SK-N-SH (cell line): ENCODE data around the gene LLGL1. TPM values are rescaled to one million over a fixed set of nuclear protein-coding genes. Genes with fewer than 3 reads are reported as not detected.

Experiments
- CTCF ChIA-PET: fragments of 300-600, 350-600 bp; formaldehyde crosslinking; extraction: SDS; loops from one replicate; lab custom pipeline; 2021; lab: Yijun Ruan, JAX
- POLR2A ChIA-PET: fragments of 350-600 bp; sonication (Branson Sonifier 250); formaldehyde crosslinking; extraction: SDS; loops from one replicate; lab custom pipeline; 2020; ENCODE audit warnings: antibody characterized with exemption, inconsistent platforms; lab: Yijun Ruan, JAX
- DNase-seq: peaks from one replicate; pipeline ENCODE4 v3.0.0; 2012
- H2AFZ ChIP-seq: fragments of 200-600 bp; sonication (generic); 2 replicates; pipeline ENCODE4 v1.8.1; 2016; ENCODE audit warnings: antibody characterized with exemption, mild to moderate bottlenecking, low read depth
- H3F3A ChIP-seq: fragments of 200-600 bp; sonication (generic); replicated peaks from 2 replicates; pipeline ENCODE3; 2016; ENCODE audit warnings: antibody characterized with exemption, mild to moderate bottlenecking; ENCODE audit not compliant: insufficient read depth
- H3K27ac ChIP-seq, 2 experiments: fragments of 200-500 bp in 1 of 2; fragments of 200-600 bp in 1 of 2; sonication (Bioruptor generic) in 1 of 2; sonication (generic), shearing (Covaris generic) in 1 of 2; 2 replicates each; pipeline versions ENCODE4 v1.5.1 to v1.6.1; 2014 to 2016; ENCODE audit warnings: low read depth in 2 of 2, inconsistent platforms in 1 of 2, low read length in 1 of 2, mild to moderate bottlenecking in 1 of 2, mixed read lengths in 1 of 2
- H3K27me3 ChIP-seq: fragments of 200-600 bp; sonication (generic), shearing (Covaris generic); 2 replicates; pipeline ENCODE4 v1.6.1; 2016; ENCODE audit warnings: mixed run types; ENCODE audit not compliant: insufficient read depth
- H3K36me3 ChIP-seq, 2 experiments: fragments of 200-500 bp in 1 of 2; fragments of 200-600 bp in 1 of 2; sonication (Bioruptor generic) in 1 of 2; sonication (generic) in 1 of 2; replicated peaks in 1 of 2; 2 replicates each; pipeline versions ENCODE3 to v1.5.1; 2014 to 2016; ENCODE audit warnings: low read length in 1 of 2, mild to moderate bottlenecking in 1 of 2; ENCODE audit not compliant: insufficient read depth in 2 of 2, control insufficient read depth in 1 of 2
- H3K4me1 ChIP-seq, 2 experiments: fragments of 200-500 bp in 1 of 2; fragments of 200-600 bp in 1 of 2; sonication (Bioruptor generic) in 1 of 2; sonication (generic), shearing (Covaris generic) in 1 of 2; 2 replicates each; pipeline versions ENCODE4 v1.5.1 to v1.6.1; 2014 to 2016; ENCODE audit warnings: low read depth in 1 of 2, low read length in 1 of 2, mixed run types in 1 of 2; ENCODE audit not compliant: insufficient read depth in 2 of 2, control insufficient read depth in 1 of 2
- H3K4me2 ChIP-seq: fragments of 200-600 bp; sonication (generic), shearing (Covaris generic); 2 replicates; pipeline ENCODE4 v1.6.1; 2017; ENCODE audit warnings: mixed run types
- H3K4me3 ChIP-seq, 2 experiments: fragments of 200-500 bp in 1 of 2; fragments of 200-600 bp in 1 of 2; sonication (Bioruptor generic) in 1 of 2; sonication (generic), shearing (Covaris generic) in 1 of 2; 2 replicates each; pipeline versions ENCODE4 v1.5.1 to v1.8.1; 2014 to 2016; ENCODE audit warnings: low read depth in 2 of 2, inconsistent platforms in 1 of 2, low read length in 1 of 2, mild to moderate bottlenecking in 1 of 2, mixed read lengths in 1 of 2, moderate library complexity in 1 of 2
- H3K79me2 ChIP-seq: fragments of 200-600 bp; sonication (generic); 2 replicates; pipeline ENCODE4 v1.8.1; 2017; ENCODE audit warnings: mild to moderate bottlenecking; ENCODE audit not compliant: insufficient read depth
- H3K9ac ChIP-seq: fragments of 200-600 bp; sonication (generic); 2 replicates; pipeline ENCODE4 v1.6.1; 2017; ENCODE audit warnings: mixed run types
- H3K9me2 ChIP-seq: fragments of 200-600 bp; sonication (generic); 2 replicates; pipeline ENCODE4 v1.6.1; 2017; ENCODE audit warnings: mixed run types
- H3K9me3 ChIP-seq: fragments of 200-600 bp; sonication (generic); 2 replicates; pipeline ENCODE4 v1.6.1; 2017; ENCODE audit warnings: mixed run types, mild to moderate bottlenecking, moderate library complexity
- H4K20me1 ChIP-seq: fragments of 200-600 bp; sonication (generic); 2 replicates; pipeline ENCODE4 v1.6.1; 2017; ENCODE audit warnings: mild to moderate bottlenecking, mixed run types; ENCODE audit not compliant: insufficient read depth
- CHD2 ChIP-seq: fragments of 150-350 bp; IDR thresholded peaks from 2 replicates; pipeline ENCODE4 v1.6.1; 2018; ENCODE audit warnings: low read length; ENCODE audit not compliant: partially characterized antibody
- FOSL2 ChIP-seq: IDR thresholded peaks from 2 replicates; pipeline ENCODE4 v1.4.0; 2012; ENCODE audit warnings: low read depth, mild to moderate bottlenecking, moderate library complexity, borderline replicate concordance
- NFIC ChIP-seq: IDR thresholded peaks from 2 replicates; pipeline ENCODE4 v1.4.0; 2012; ENCODE audit warnings: borderline replicate concordance
- RFX5 ChIP-seq: IDR thresholded peaks from 2 replicates; pipeline ENCODE4 v1.6.1; 2012; ENCODE audit warnings: mild to moderate bottlenecking, improper control_type of control experiment, low read length
- RXRA ChIP-seq: IDR thresholded peaks from 2 replicates; pipeline ENCODE4 v1.4.0; 2012; ENCODE audit warnings: low read depth, mild to moderate bottlenecking, borderline replicate concordance
- SIN3A ChIP-seq: IDR thresholded peaks from 2 replicates; pipeline ENCODE4 v1.6.1; 2012; ENCODE audit warnings: low read depth, mild to moderate bottlenecking, low read length, moderate library complexity, borderline replicate concordance
- TAF1 ChIP-seq: IDR thresholded peaks from 2 replicates; pipeline ENCODE4 v1.6.1; 2012; ENCODE audit warnings: low read depth, mild to moderate bottlenecking, low read length, moderate library complexity, borderline replicate concordance
- WGBS: methylation state at CpG from one replicate; pipeline ENCODE4 v1.1.6; 2017; ENCODE audit warnings: low lambda C conversion rate; 5-methylcytosine and 5-hydroxymethylcytosine counted together
- polyA plus RNA-seq, 3 experiments: library from polyadenylated mRNA; depleted of rRNA; stranded (reverse); fragments of >200 nt; gene quantifications; 2 replicates each; pipeline ENCODE4 v1.2.3, GENCODE V29; 2012
- TF ChIP-seq, protein P1 (sequence below): fragments of 200-600 bp; sonication (generic); IDR thresholded peaks from 2 replicates; pipeline ENCODE4 v1.6.1; 2017; ENCODE audit warnings: antibody characterized with exemption, mild to moderate bottlenecking, moderate library complexity
- TF ChIP-seq, protein P2 (sequence below): fragments of 150-350 bp; IDR thresholded peaks from 2 replicates; pipeline ENCODE4 v1.6.1; 2016; ENCODE audit warnings: mild to moderate bottlenecking, low read depth, low read length
- TF ChIP-seq, protein P3 (sequence below): fragments of 150-350 bp; IDR thresholded peaks from 2 replicates; pipeline ENCODE4 v1.6.1; 2017; ENCODE audit warnings: antibody characterized with exemption, low read length, low read depth, borderline replicate concordance
- TF ChIP-seq, protein P4 (sequence below): IDR thresholded peaks from 2 replicates; pipeline ENCODE4 v1.6.1; 2012; ENCODE audit warnings: mild to moderate bottlenecking, low read depth, low read length, moderate library complexity

The LLGL1 gene
- polyA plus RNA-seq, 1 of the 3 experiments (the other 2 are of a cell fraction): 31.4 TPM

DNA sequence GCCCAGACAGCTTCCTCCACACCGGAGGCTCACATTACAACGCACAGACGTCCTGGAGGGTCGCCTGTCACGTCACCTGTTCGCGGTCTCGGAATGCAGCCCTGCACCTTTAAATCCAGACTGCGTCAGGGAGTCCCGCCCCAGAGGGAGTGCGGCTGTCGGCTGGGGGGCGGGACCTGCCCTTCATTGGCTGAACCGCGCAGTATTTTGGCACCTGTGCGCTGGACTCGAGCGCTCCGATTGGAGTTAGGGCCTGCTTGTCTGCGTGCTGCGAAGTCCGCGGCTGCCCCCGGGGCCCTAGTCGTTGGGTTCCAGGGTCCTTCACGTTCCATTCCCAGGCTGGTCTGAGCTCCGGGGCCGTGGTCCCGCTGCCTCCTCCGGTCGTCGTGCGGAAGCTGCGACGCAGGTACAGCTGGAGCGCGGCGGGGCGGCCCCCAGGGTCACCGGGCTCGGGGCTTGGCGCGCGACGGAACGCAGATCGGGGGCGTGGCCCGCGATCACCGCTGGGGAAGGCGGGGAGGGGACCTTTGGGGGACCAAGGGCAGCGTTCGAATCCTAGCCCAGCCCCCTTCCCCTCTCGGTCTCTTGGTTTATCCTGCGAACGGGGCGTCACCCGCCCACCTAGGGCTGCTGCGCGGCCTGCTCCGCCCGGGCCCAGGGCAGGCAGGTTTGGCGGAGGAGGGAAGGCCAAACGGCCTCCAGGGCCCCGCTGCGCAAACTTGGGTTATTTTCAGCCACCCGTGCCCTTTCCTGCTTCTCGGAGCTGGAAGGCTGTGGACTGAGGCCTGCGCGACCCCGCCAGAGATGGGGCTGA lies 35.1 kb downstream of the LLGL1 start, which contains the start of gene MIEF2 (continued):
- TF ChIP-seq, protein P1, sequence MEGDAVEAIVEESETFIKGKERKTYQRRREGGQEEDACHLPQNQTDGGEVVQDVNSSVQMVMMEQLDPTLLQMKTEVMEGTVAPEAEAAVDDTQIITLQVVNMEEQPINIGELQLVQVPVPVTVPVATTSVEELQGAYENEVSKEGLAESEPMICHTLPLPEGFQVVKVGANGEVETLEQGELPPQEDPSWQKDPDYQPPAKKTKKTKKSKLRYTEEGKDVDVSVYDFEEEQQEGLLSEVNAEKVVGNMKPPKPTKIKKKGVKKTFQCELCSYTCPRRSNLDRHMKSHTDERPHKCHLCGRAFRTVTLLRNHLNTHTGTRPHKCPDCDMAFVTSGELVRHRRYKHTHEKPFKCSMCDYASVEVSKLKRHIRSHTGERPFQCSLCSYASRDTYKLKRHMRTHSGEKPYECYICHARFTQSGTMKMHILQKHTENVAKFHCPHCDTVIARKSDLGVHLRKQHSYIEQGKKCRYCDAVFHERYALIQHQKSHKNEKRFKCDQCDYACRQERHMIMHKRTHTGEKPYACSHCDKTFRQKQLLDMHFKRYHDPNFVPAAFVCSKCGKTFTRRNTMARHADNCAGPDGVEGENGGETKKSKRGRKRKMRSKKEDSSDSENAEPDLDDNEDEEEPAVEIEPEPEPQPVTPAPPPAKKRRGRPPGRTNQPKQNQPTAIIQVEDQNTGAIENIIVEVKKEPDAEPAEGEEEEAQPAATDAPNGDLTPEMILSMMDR: no peak
- TF ChIP-seq SIN3A: 0 out of 2 replicates have a peak, but pooled peaks have one; percentile 12
- TF ChIP-seq, protein P2, sequence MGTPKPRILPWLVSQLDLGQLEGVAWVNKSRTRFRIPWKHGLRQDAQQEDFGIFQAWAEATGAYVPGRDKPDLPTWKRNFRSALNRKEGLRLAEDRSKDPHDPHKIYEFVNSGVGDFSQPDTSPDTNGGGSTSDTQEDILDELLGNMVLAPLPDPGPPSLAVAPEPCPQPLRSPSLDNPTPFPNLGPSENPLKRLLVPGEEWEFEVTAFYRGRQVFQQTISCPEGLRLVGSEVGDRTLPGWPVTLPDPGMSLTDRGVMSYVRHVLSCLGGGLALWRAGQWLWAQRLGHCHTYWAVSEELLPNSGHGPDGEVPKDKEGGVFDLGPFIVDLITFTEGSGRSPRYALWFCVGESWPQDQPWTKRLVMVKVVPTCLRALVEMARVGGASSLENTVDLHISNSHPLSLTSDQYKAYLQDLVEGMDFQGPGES: peak; percentile 59
- TF ChIP-seq, protein P3, sequence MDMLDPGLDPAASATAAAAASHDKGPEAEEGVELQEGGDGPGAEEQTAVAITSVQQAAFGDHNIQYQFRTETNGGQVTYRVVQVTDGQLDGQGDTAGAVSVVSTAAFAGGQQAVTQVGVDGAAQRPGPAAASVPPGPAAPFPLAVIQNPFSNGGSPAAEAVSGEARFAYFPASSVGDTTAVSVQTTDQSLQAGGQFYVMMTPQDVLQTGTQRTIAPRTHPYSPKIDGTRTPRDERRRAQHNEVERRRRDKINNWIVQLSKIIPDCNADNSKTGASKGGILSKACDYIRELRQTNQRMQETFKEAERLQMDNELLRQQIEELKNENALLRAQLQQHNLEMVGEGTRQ: no peak
- peak; percentile 66 for TF ChIP-seq RFX5
- peak; percentile 17; the same call in 1 of the 2 replicates for TF ChIP-seq TAF1
- TF ChIP-seq, protein P4, sequence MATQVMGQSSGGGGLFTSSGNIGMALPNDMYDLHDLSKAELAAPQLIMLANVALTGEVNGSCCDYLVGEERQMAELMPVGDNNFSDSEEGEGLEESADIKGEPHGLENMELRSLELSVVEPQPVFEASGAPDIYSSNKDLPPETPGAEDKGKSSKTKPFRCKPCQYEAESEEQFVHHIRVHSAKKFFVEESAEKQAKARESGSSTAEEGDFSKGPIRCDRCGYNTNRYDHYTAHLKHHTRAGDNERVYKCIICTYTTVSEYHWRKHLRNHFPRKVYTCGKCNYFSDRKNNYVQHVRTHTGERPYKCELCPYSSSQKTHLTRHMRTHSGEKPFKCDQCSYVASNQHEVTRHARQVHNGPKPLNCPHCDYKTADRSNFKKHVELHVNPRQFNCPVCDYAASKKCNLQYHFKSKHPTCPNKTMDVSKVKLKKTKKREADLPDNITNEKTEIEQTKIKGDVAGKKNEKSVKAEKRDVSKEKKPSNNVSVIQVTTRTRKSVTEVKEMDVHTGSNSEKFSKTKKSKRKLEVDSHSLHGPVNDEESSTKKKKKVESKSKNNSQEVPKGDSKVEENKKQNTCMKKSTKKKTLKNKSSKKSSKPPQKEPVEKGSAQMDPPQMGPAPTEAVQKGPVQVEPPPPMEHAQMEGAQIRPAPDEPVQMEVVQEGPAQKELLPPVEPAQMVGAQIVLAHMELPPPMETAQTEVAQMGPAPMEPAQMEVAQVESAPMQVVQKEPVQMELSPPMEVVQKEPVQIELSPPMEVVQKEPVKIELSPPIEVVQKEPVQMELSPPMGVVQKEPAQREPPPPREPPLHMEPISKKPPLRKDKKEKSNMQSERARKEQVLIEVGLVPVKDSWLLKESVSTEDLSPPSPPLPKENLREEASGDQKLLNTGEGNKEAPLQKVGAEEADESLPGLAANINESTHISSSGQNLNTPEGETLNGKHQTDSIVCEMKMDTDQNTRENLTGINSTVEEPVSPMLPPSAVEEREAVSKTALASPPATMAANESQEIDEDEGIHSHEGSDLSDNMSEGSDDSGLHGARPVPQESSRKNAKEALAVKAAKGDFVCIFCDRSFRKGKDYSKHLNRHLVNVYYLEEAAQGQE: no peak

DNA sequence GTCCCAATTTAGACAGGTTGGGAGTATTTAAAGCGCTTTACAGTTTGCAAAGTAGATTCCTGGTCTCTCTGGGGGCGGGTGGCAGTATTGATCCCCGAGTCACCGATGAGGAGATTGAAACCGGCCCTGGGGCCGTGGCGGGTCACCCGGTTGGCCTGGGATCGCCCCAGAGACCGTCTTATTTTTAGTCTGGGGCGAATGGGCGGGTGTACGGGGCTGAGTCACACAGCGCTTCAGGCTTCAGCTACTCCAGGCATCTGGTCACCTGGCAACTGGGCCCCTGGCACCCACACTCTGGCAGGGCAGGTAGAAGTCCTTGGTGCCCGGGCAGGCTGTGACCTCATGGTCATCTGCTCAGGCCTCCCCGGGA lies 35.7 kb downstream of the LLGL1 start:
- H2AFZ ChIP-seq: peak overlapping the region; percentile 94
- H3K4me3 ChIP-seq: peak overlapping the region; percentile 91 to 98
- no peaks in the 10 kb centered on the region for H3K27me3 ChIP-seq
- DNase-seq: peak; percentile 60
- H3K27ac ChIP-seq: peak overlapping the region; percentile 87 to 91
- H3K4me1 ChIP-seq: peaks cover 8 to 35% of the 10 kb centered on the region in 2 experiments; a peak in 2 of 4 replicates
- no peak for TF ChIP-seq NFIC
- 0 out of 2 replicates have a peak, but pooled peaks have one; percentile 25 for TF ChIP-seq RXRA
- TF ChIP-seq CHD2: no peak
- TF ChIP-seq, protein P4: no peak
- TF ChIP-seq SIN3A: 0 out of 2 replicates have a peak, but pooled peaks have one; percentile 5
- peak; percentile 25; the same call in 1 of the 2 replicates for TF ChIP-seq FOSL2
- no peaks in the 10 kb centered on the region for H3K9me2 ChIP-seq
- peaks cover 12% of the 10 kb centered on the region for H3F3A ChIP-seq
- peaks cover 0 to 31% of the 10 kb centered on the region in 2 experiments for H3K36me3 ChIP-seq
- peaks cover 16% of the 10 kb centered on the region for H4K20me1 ChIP-seq
- CTCF ChIA-PET: interaction anchor here (0.6 to 1.6 kb wide), 2 partner anchors 13 to 39 kb away, joined by 3 to 4 read pairs; no protein-coding TSS in a partner anchor
- H3K79me2 ChIP-seq: peaks cover 49% of the 10 kb centered on the region
- H3K4me2 ChIP-seq: peak overlapping the region; percentile 94
- POLR2A ChIA-PET: no interaction called here
- peak overlapping the region; percentile 90 for H3K9ac ChIP-seq
- H3K9me3 ChIP-seq: no peaks in the 10 kb centered on the region
- 14% methylated on average over 11 of the region's 16 CpGs for WGBS
